OCI-LY3 (cell line): ENCODE results near the gene PHOSPHO1.

ENCODE experiments used
- H2AFZ ChIP-seq: fragments of 200-600, 300-600 bp; shearing (Covaris generic); 2 replicates; pipeline ENCODE4 v1.6.0; 2014; ENCODE audit warnings: antibody characterized with exemption, low read depth, low read length
- H3K27ac ChIP-seq: fragments of 200-600, 300-600 bp; sonication (generic); 2 replicates; pipeline ENCODE4 v1.5.1; 2014; ENCODE audit warnings: mild to moderate bottlenecking, low read length, moderate library complexity, mixed read lengths
- H3K27me3 ChIP-seq: fragments of 200-600, 300-600 bp; sonication (generic); 2 replicates; pipeline ENCODE4 v1.6.1; 2014; ENCODE audit warnings: low read depth, low read length, mixed read lengths
- H3K36me3 ChIP-seq: fragments of 200-600, 300-600 bp; sonication (generic); replicated peaks from 2 replicates; pipeline ENCODE3; 2014; ENCODE audit warnings: low read depth, low read length, mixed read lengths
- H3K4me1 ChIP-seq: fragments of 300-600, 200-600 bp; sonication (generic); 2 replicates; pipeline ENCODE4 v1.6.1; 2014; ENCODE audit warnings: low read length, mixed read lengths
- H3K4me2 ChIP-seq: fragments of 200-600, 300-600 bp; sonication (generic); 2 replicates; pipeline ENCODE4 v1.6.1; 2014; ENCODE audit warnings: low read length, mixed read lengths
- H3K4me3 ChIP-seq: fragments of 300-600, 200-600 bp; sonication (generic); 2 replicates; pipeline ENCODE4 v1.5.1; 2014; ENCODE audit warnings: antibody characterized with exemption, mild to moderate bottlenecking, low read length, moderate library complexity
- H3K79me2 ChIP-seq: fragments of 300-600, 200-600 bp; shearing (Covaris generic); 2 replicates; pipeline ENCODE4 v1.6.1; 2014; ENCODE audit warnings: mild to moderate bottlenecking, low read length, mixed read lengths
- H3K9ac ChIP-seq: fragments of 300-600, 200-600 bp; shearing (Covaris generic); 2 replicates; pipeline ENCODE4 v1.6.0; 2014; ENCODE audit warnings: mild to moderate bottlenecking, low read length, moderate library complexity
- H3K9me3 ChIP-seq: fragments of 200-600, 300-600 bp; shearing (Covaris generic); 2 replicates; pipeline ENCODE4 v1.6.1; 2014; ENCODE audit warnings: low read length, mixed read lengths; ENCODE audit not compliant: insufficient read depth
- H4K20me1 ChIP-seq: fragments of 200-600, 300-600 bp; sonication (generic); 2 replicates; pipeline ENCODE4 v1.6.1; 2016; ENCODE audit warnings: low read length, mixed read lengths; ENCODE audit not compliant: insufficient read depth
- CTCF ChIP-seq: fragments of 200-600, 300-600 bp; sonication (generic); IDR thresholded peaks from 2 replicates; pipeline ENCODE4 v1.5.1; 2014; ENCODE audit warnings: antibody characterized with exemption, low read length, low read depth
- EZH2phosphoT487 ChIP-seq: fragments of 200-600 bp; shearing (Covaris generic); IDR thresholded peaks from 2 replicates; pipeline ENCODE4 v1.6.1; 2018; ENCODE audit warnings: antibody characterized with exemption, mixed run types, low read depth

PHOSPHO1 gene

GRCh38 chr17:49249292-49249794 lies 18.8 kb upstream of the PHOSPHO1 start:
- peaks cover 4% of the 10 kb centered on the region; the same call in 1 of the 2 replicates for H3K27me3 ChIP-seq
- no peaks in the 10 kb centered on the region for H3K9me3 ChIP-seq
- H3K79me2 ChIP-seq: no peaks in the 10 kb centered on the region
- H3K4me2 ChIP-seq: no peak overlapping the region
- H3K9ac ChIP-seq: no peak overlapping the region
- H2AFZ ChIP-seq: no peak overlapping the region
- H4K20me1 ChIP-seq: no peaks in the 10 kb centered on the region
- no peak overlapping the region for H3K4me3 ChIP-seq
- no peaks in the 10 kb centered on the region for H3K4me1 ChIP-seq
- no peak overlapping the region for H3K27ac ChIP-seq
- H3K36me3 ChIP-seq: no peaks in the 10 kb centered on the region
- TF ChIP-seq CTCF (no peak), EZH2phosphoT487 (no peak)

DNA sequence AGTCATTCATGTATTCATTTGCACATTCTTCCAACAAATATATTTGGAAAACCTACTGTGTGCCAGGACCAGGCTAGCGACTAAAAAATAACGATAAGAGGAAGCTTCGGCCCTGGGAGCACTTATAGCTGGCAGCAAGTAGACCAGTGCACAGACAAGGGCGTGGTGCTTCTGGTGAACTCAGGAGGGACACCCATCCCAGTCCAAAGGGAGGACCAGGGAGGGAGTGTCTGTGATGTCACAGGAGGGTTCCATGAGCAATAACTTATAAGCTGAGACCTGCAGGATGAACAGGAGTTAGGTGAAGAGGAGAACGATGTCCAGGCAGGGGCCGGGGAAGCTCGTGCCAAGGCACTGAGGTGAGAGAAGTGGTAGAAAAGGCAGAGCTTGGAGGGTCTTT lies 17.4 kb upstream of the PHOSPHO1 start:
- Histone ChIP-seq H3K36me3 (no peaks in the 10 kb centered on the region), H3K27me3 (peaks cover 4% of the 10 kb centered on the region; the same call in 1 of the 2 replicates), H3K4me1 (peaks cover 3% of the 10 kb centered on the region; the same call in 1 of the 2 replicates), H2AFZ (no peak overlapping the region), H3K27ac (no peak overlapping the region), H3K4me3 (no peak overlapping the region), H4K20me1 (no peaks in the 10 kb centered on the region), H3K9me3 (no peaks in the 10 kb centered on the region), H3K9ac (no peak overlapping the region), H3K4me2 (no peak overlapping the region), H3K79me2 (no peaks in the 10 kb centered on the region)
- TF ChIP-seq CTCF (no peak), EZH2phosphoT487 (no peak)

GRCh38 chr17:49244839-49245238 lies 14.3 kb upstream of the PHOSPHO1 start:
- H2AFZ ChIP-seq: no peak overlapping the region
- H4K20me1 ChIP-seq: no peaks in the 10 kb centered on the region
- no peaks in the 10 kb centered on the region for H3K9me3 ChIP-seq
- peaks cover 4% of the 10 kb centered on the region; the same call in 1 of the 2 replicates for H3K27me3 ChIP-seq
- no peaks in the 10 kb centered on the region for H3K79me2 ChIP-seq
- no peak overlapping the region for H3K9ac ChIP-seq
- no peak overlapping the region for H3K4me2 ChIP-seq
- H3K4me3 ChIP-seq: no peak overlapping the region
- no peak for TF ChIP-seq CTCF
- TF ChIP-seq EZH2phosphoT487: no peak
- no peak overlapping the region for H3K27ac ChIP-seq
- H3K36me3 ChIP-seq: no peaks in the 10 kb centered on the region
- H3K4me1 ChIP-seq: peaks cover 14% of the 10 kb centered on the region

- Histone ChIP-seq H3K4me3 (no peak overlapping the region), H3K79me2 (no peaks in the 10 kb centered on the region), H3K4me2 (no peak overlapping the region), H3K27me3 (0 out of 2 replicates have a peak, but pooled peaks cover under 1% of the 10 kb centered on the region), H4K20me1 (no peaks in the 10 kb centered on the region), H2AFZ (no peak overlapping the region), H3K27ac (no peak overlapping the region), H3K36me3 (no peaks in the 10 kb centered on the region), H3K4me1 (peaks cover 14% of the 10 kb centered on the region), H3K9me3 (no peaks in the 10 kb centered on the region), H3K9ac (no peak overlapping the region)
- TF ChIP-seq CTCF (no peak), EZH2phosphoT487 (no peak)
Observed at GRCh38 chr17:49242813-49243212, 12.2 kb upstream of the PHOSPHO1 start.
